ENCODE data around the gene ATP2B3. TPM values are rescaled to one million over a fixed set of nuclear protein-coding genes. Genes with fewer than 3 reads are reported as not detected.

Gene ATP2B3
- polyA plus RNA-seq, 4 donors, result 0.30 to 0.36 TPM; not detected in 2

DNA sequence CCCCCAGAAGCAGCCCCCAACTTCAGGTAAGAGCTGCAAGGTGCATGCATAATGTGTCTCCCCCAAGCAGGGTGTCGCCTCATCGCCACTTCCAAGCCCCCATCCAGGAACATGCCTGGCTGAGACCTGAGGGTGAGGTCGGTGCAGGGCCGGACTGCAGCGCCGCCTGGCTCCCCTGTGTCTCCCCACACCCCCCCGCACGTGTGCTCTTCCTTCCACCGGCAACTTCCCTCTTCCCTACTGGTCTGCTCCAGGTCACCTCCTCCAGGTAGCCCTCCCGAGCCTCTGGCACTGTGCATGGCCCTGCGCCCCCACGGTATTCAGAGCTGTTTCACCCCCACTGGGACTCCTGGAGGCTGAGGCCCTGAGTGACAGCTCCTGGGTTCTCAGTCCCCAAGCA lies 24.9 kb upstream of the ATP2B3 start:
- DNase-seq (no peak), FAIRE-seq (no peak)
- H3K27me3 ChIP-seq (ENCODE audit: control insufficient read depth in 3 of 3, insufficient read depth in 3 of 3, low read length in 3 of 3), result no peaks in the 10 kb centered on the region
- no peaks in the 10 kb centered on the region for H3K9me3 ChIP-seq (ENCODE audit: control insufficient read depth in 2 of 2, insufficient read depth in 1 of 2, low read depth in 1 of 2, low read length in 1 of 2)
- 56 to 75% (median 68%) methylated on average over 8 to 12 of the region's 12 CpGs for WGBS, 3 donors
- H3K4me1 ChIP-seq (ENCODE audit: control insufficient read depth in 3 of 3, insufficient read depth in 2 of 3, low read depth in 1 of 3, low read length in 2 of 3), result peaks cover 0 to 52% (median 0%) of the 10 kb centered on the region in 3 donors
- H3K36me3 ChIP-seq (ENCODE audit: control insufficient read depth in 3 of 3, insufficient read depth in 2 of 3, low read depth in 1 of 3, low read length in 3 of 3), result no peaks in the 10 kb centered on the region
- H3K4me3 ChIP-seq (ENCODE audit: low read depth in 1 of 3, low read length in 3 of 3), result no peak overlapping the region
- H3K27ac ChIP-seq (ENCODE audit: low read depth in 1 of 3, low read length in 2 of 3), result peak overlapping the region in 1 of 3 donors; percentile 52

DNA sequence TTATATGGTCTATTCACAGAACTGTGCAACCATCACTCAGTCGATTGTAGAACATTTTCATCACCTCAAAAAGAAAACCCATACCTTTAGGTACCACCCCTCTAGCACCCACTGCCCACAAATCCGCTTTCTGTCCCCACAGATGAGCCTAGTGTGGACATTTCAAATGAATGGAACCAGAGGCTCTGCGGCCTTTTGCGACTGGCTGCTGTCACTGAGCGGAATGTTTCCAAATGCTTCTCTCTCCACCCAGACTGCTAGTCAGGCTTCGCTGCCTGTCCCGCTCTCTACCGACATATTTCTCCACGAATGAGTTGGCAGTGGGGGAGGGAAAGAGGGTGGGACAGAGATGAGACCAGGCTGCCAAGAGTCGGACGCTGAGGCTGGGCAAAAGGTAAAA lies 24.4 kb upstream of the ATP2B3 start:
- Histone ChIP-seq H3K36me3 (ENCODE audit: control insufficient read depth in 3 of 3, insufficient read depth in 2 of 3, low read depth in 1 of 3, low read length in 3 of 3) (no peaks in the 10 kb centered on the region), H3K9me3 (ENCODE audit: control insufficient read depth in 2 of 2, insufficient read depth in 1 of 2, low read depth in 1 of 2, low read length in 1 of 2) (no peaks in the 10 kb centered on the region), H3K4me3 (ENCODE audit: low read depth in 1 of 3, low read length in 3 of 3) (no peak overlapping the region), H3K27ac (ENCODE audit: low read depth in 1 of 3, low read length in 2 of 3) (no peak overlapping the region), H3K27me3 (ENCODE audit: control insufficient read depth in 3 of 3, insufficient read depth in 3 of 3, low read length in 3 of 3) (no peaks in the 10 kb centered on the region), H3K4me1 (ENCODE audit: control insufficient read depth in 3 of 3, insufficient read depth in 2 of 3, low read depth in 1 of 3, low read length in 2 of 3) (peaks cover 0 to 46% (median 0%) of the 10 kb centered on the region in 3 donors)
- 85 to 91% (median 89%) methylated on average over 11 of the region's 11 CpGs for WGBS, 3 donors
- FAIRE-seq, result no peak
- no peak for DNase-seq

DNA sequence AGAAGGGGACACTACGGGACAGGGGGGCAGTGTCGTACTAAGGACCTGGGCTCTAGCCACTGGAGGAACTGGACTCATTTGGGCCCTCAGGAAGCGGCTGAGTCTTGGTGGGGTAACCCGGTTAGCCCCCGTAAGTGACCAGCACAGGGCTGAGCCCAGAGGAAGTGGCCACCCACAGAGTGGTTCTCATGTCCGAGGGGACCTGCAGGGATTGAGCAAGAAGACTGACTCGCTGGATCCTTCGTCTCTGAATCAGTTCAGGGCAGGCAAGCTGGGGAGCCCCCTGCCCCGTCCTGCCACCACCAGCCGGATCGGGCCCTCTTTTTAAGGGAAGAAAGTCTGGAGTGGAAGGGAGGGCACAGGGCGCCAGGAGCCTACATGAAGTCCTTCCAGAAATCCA lies 23.4 kb upstream of the ATP2B3 start:
- Histone ChIP-seq H3K27me3 (ENCODE audit: control insufficient read depth in 3 of 3, insufficient read depth in 3 of 3, low read length in 3 of 3) (no peaks in the 10 kb centered on the region), H3K4me3 (ENCODE audit: low read depth in 1 of 3, low read length in 3 of 3) (no peak overlapping the region), H3K36me3 (ENCODE audit: control insufficient read depth in 3 of 3, insufficient read depth in 2 of 3, low read depth in 1 of 3, low read length in 3 of 3) (no peaks in the 10 kb centered on the region), H3K27ac (ENCODE audit: low read depth in 1 of 3, low read length in 2 of 3) (no peak overlapping the region), H3K9me3 (ENCODE audit: control insufficient read depth in 2 of 2, insufficient read depth in 1 of 2, low read depth in 1 of 2, low read length in 1 of 2) (no peaks in the 10 kb centered on the region), H3K4me1 (ENCODE audit: control insufficient read depth in 3 of 3, insufficient read depth in 2 of 3, low read depth in 1 of 3, low read length in 2 of 3) (peaks cover 0 to 37% (median 0%) of the 10 kb centered on the region in 3 donors)
- no peak for FAIRE-seq
- DNase-seq, result no peak
- 78 to 86% (median 83%) methylated on average over 12 of the region's 12 CpGs for WGBS, 3 donors

DNA sequence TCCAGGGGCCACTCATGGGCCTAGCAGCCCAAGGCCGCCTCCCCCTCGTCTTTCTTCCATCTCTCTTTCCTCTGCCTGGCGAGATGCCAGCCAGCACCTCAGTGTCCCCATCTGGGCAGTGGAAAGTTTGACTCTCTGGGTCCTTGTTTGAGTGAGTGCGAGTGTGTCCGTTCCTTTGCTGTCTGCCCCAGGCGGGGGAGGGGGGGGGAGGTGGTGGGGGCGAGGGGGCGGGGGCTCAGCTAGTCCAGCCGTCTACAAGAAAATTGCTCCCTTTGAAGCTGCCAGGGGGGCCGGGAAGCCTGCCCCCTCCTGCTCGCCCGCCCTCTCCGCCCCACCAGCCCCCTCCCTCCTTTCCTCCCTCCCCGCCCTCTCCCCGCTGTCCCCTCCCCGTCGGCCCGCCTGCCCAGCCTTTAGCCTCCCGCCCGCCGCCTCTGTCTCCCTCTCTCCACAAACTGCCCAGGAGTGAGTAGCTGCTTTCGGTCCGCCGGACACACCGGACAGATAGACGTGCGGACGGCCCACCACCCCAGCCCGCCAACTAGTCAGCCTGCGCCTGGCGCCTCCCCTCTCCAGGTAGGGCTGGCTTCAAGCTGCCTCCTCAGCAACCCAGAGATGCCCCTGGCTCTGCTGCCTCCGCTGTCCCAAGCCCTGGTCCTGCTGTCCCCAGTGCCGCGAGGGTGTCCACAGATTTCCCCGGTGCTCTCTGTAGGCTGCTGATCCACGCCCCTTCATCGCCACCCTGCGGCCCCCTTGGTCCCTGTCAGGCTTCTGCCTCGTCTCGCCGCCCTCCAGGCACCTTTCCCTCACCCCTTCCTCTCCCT lies 22.7 kb upstream of the ATP2B3 start, which contains the start of gene BGN:
Gene BGN, plus strand, starts transcription at position 440 of the 821 bp plus-strand sequence. CDS start 9,652 bp downstream, outside the sequence.
- H3K4me3 ChIP-seq (ENCODE audit: low read depth in 1 of 3, low read length in 3 of 3), result peak within 1 kb of the TSS in 1 of 3 donors; percentile 36
- peak in 1 of 2 donors; percentile 44 for DNase-seq
- no peaks in the 10 kb centered on the region for H3K36me3 ChIP-seq (ENCODE audit: control insufficient read depth in 3 of 3, insufficient read depth in 2 of 3, low read depth in 1 of 3, low read length in 3 of 3)
- 11 to 43% (median 22%) methylated on average over 10 to 35 of the region's 41 CpGs for WGBS, 3 donors
- peak within 1 kb of the TSS in 1 of 3 donors; percentile 39 for H3K27ac ChIP-seq (ENCODE audit: low read depth in 1 of 3, low read length in 2 of 3)
- H3K4me1 ChIP-seq (ENCODE audit: control insufficient read depth in 3 of 3, insufficient read depth in 2 of 3, low read depth in 1 of 3, low read length in 2 of 3), result peaks cover 0 to 34% (median 0%) of the 10 kb centered on the region in 3 donors
- no peaks in the 10 kb centered on the region for H3K9me3 ChIP-seq (ENCODE audit: control insufficient read depth in 2 of 2, insufficient read depth in 1 of 2, low read depth in 1 of 2, low read length in 1 of 2)
- no peaks in the 10 kb centered on the region for H3K27me3 ChIP-seq (ENCODE audit: control insufficient read depth in 3 of 3, insufficient read depth in 3 of 3, low read length in 3 of 3)
- FAIRE-seq, result no peak

DNA sequence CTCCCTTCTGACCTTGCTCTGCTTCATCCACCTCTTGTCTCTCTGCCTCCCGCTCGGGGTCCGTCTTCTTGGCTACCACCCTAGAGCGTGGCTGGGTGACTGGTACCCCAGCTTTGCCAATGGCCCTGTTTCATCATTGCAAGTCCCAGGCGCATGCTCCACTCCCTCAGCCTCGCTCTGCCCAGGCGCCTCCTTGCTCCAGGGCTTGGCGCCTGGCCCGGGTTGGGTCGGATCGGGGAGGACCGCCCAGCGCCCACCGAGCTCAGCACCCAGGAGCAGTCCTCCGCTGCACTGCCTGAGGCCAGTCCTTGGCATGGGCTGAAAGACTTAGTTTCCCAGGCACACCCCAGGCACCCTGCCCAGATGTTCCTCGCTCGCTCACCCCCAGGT lies 22.1 kb upstream of the ATP2B3 start:
- H3K36me3 ChIP-seq (ENCODE audit: control insufficient read depth in 3 of 3, insufficient read depth in 2 of 3, low read depth in 1 of 3, low read length in 3 of 3), result no peaks in the 10 kb centered on the region
- WGBS, 3 donors, result 23 to 43% (median 27%) methylated on average over 15 to 17 of the region's 17 CpGs
- DNase-seq, result no peak
- H3K9me3 ChIP-seq (ENCODE audit: control insufficient read depth in 2 of 2, insufficient read depth in 1 of 2, low read depth in 1 of 2, low read length in 1 of 2), result no peaks in the 10 kb centered on the region
- H3K4me1 ChIP-seq (ENCODE audit: control insufficient read depth in 3 of 3, insufficient read depth in 2 of 3, low read depth in 1 of 3, low read length in 2 of 3), result peaks cover 0 to 28% (median 0%) of the 10 kb centered on the region in 3 donors
- no peak overlapping the region for H3K27ac ChIP-seq (ENCODE audit: low read depth in 1 of 3, low read length in 2 of 3)
- FAIRE-seq, result no peak
- peak overlapping the region in 1 of 3 donors; percentile 36 for H3K4me3 ChIP-seq (ENCODE audit: low read depth in 1 of 3, low read length in 3 of 3)
- H3K27me3 ChIP-seq (ENCODE audit: control insufficient read depth in 3 of 3, insufficient read depth in 3 of 3, low read length in 3 of 3), result no peaks in the 10 kb centered on the region

DNA sequence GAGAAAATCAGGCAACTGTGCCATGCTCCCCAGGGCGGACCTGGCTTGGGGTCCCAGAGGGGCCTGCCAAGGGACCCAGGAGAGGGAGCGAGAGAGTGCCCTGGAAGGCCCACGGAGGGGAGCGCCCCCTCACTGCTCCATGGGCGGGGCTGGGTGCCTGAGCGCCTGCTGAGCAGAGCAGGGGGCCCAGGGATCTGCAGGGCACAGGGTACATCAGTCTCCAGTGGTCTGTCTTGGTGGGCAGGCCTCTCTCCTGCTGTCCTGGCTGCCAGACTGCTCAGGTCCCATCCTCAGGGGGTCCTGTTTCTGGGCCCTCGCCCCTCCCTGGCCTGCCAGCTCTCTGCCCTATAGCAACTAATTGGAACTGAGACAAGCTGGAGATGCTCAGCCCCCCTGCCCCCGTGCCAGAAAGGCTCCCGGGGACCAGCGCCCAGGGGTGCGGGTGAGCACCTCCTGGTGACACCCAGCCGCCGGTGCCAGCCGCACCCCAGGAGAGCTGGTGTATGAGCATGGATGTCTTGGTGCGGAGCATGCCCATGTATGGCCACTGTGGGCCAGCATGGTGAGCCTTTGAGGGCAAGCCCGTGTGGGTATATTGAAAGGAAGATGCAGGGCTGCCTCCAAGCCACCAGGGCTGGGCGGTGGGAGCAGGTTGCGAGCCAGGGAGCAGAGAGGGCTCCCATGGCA lies 21.4 kb upstream of the ATP2B3 start:
- Histone ChIP-seq H3K27ac (ENCODE audit: low read depth in 1 of 3, low read length in 2 of 3) (no peak overlapping the region), H3K4me1 (ENCODE audit: control insufficient read depth in 3 of 3, insufficient read depth in 2 of 3, low read depth in 1 of 3, low read length in 2 of 3) (peaks cover 0 to 21% (median 0%) of the 10 kb centered on the region in 3 donors), H3K27me3 (ENCODE audit: control insufficient read depth in 3 of 3, insufficient read depth in 3 of 3, low read length in 3 of 3) (no peaks in the 10 kb centered on the region), H3K9me3 (ENCODE audit: control insufficient read depth in 2 of 2, insufficient read depth in 1 of 2, low read depth in 1 of 2, low read length in 1 of 2) (no peaks in the 10 kb centered on the region), H3K36me3 (ENCODE audit: control insufficient read depth in 3 of 3, insufficient read depth in 2 of 3, low read depth in 1 of 3, low read length in 3 of 3) (no peaks in the 10 kb centered on the region), H3K4me3 (ENCODE audit: low read depth in 1 of 3, low read length in 3 of 3) (peak overlapping the region in 1 of 3 donors; percentile 36)
- 76 to 79% (median 76%) methylated on average over 14 to 18 of the region's 18 CpGs for WGBS, 3 donors
- FAIRE-seq, result no peak
- no peak for DNase-seq

DNA sequence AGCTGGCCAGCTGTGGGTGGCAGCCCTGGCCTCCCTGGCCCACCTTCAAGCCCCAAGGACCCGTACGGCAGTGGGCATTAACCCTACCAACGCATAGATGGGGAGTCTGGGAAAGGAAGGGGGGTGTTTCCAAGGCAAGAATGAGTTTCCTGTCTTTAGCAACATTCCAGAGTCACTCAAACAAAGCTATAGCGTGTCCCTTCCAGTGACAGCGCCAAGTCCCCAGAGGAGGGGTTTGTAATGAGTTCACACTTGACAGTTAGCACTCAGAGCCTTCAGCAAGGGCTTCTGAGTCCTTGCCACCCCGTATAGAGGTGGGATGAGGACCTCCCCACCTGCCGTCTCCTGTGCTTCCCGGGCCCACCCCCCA lies 20.9 kb upstream of the ATP2B3 start:
- no peaks in the 10 kb centered on the region for H3K27me3 ChIP-seq (ENCODE audit: control insufficient read depth in 3 of 3, insufficient read depth in 3 of 3, low read length in 3 of 3)
- no peaks in the 10 kb centered on the region for H3K9me3 ChIP-seq (ENCODE audit: control insufficient read depth in 2 of 2, insufficient read depth in 1 of 2, low read depth in 1 of 2, low read length in 1 of 2)
- H3K4me3 ChIP-seq (ENCODE audit: low read depth in 1 of 3, low read length in 3 of 3), result no peak overlapping the region
- FAIRE-seq, result no peak
- WGBS, 3 donors, result 46 to 67% (median 60%) methylated on average over 4 to 8 of the region's 8 CpGs
- DNase-seq, result no peak
- peaks cover 0 to 16% (median 0%) of the 10 kb centered on the region in 3 donors for H3K4me1 ChIP-seq (ENCODE audit: control insufficient read depth in 3 of 3, insufficient read depth in 2 of 3, low read depth in 1 of 3, low read length in 2 of 3)
- H3K27ac ChIP-seq (ENCODE audit: low read depth in 1 of 3, low read length in 2 of 3), result no peak overlapping the region
- H3K36me3 ChIP-seq (ENCODE audit: control insufficient read depth in 3 of 3, insufficient read depth in 2 of 3, low read depth in 1 of 3, low read length in 3 of 3), result no peaks in the 10 kb centered on the region

DNA sequence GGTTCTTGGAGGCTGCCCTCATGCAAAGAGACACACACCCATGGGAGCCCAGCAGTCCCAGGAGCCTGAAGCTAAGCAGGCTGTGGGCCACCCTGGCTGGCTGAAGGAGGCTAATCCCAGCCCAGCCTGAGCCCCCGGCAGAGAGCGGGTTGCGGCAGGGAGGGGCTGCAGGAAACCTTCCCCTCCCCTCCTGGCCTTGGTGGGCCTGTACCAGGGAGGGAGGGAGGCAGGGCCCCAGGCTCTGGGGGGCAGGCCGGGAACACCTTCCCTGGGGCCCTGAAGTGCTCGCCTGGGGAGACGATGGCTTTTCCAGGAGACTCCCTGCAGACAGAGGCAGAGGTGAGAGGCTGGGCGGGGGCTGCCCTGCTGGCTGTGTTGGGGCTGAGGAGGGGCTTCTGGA lies 19.0 kb upstream of the ATP2B3 start:
- Histone ChIP-seq H3K27me3 (ENCODE audit: control insufficient read depth in 3 of 3, insufficient read depth in 3 of 3, low read length in 3 of 3) (no peaks in the 10 kb centered on the region), H3K9me3 (ENCODE audit: control insufficient read depth in 2 of 2, insufficient read depth in 1 of 2, low read depth in 1 of 2, low read length in 1 of 2) (no peaks in the 10 kb centered on the region), H3K27ac (ENCODE audit: low read depth in 1 of 3, low read length in 2 of 3) (no peak overlapping the region), H3K4me3 (ENCODE audit: low read depth in 1 of 3, low read length in 3 of 3) (no peak overlapping the region), H3K4me1 (ENCODE audit: control insufficient read depth in 3 of 3, insufficient read depth in 2 of 3, low read depth in 1 of 3, low read length in 2 of 3) (peaks cover 0 to 5% (median 0%) of the 10 kb centered on the region in 3 donors), H3K36me3 (ENCODE audit: control insufficient read depth in 3 of 3, insufficient read depth in 2 of 3, low read depth in 1 of 3, low read length in 3 of 3) (no peaks in the 10 kb centered on the region)
- WGBS, 3 donors, result 80 to 100% (median 92%) methylated on average over 1 to 7 of the region's 7 CpGs
- FAIRE-seq (no peak), DNase-seq (no peak)

All from small intestine (tissue), 7 donors.